ENCODE measurements around the gene ABLIM1.

DNA sequence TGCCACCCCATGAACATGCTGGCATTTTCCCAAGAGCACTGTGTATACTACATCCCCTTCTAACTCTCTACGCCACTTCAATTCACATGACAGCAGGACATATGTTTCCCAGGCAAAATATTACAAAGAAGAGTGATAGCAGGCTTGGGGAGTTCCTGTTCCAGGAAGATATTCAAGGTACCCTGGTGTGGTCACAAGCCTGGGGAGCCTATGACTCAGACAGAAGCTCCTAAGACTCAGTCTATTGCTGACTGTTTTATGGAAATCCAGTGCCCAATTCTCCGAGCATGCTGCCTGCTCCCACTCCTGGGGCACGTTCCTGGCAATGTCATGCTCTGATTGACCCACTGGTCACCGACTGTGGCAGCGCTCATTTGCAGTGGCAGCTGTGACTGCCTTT, 23.5 kb upstream of the ABLIM1 start:
- TF ChIP-seq MYC (IDR thresholded peaks at IDR 0.05; ENCODE audit: insufficient read depth, insufficient read length, insufficient replicate concordance, low read length, severe bottlenecking) (no peak), HDGF (IDR thresholded peaks at IDR 0.05) (no peak), KAT2A (conservative IDR thresholded peaks at IDR 0.05; ENCODE audit: control insufficient read depth, low read depth, low read length) (no peak), REST (IDR thresholded peaks at IDR 0.05; ENCODE audit: low read depth, low read length) (no peak), YY1 (IDR thresholded peaks at IDR 0.05; ENCODE audit: low read depth, low read length) (no peak), POLR2A (IDR thresholded peaks at IDR 0.05; ENCODE audit: low read depth, low read length) (no peak), BHLHE40 (IDR thresholded peaks at IDR 0.05; ENCODE audit: borderline replicate concordance in 1 of 2, low read depth in 2 of 2, low read length in 1 of 2) (no peak), JUNB (IDR thresholded peaks at IDR 0.05) (no peak)
- TF ChIP-seq, protein P1, sequence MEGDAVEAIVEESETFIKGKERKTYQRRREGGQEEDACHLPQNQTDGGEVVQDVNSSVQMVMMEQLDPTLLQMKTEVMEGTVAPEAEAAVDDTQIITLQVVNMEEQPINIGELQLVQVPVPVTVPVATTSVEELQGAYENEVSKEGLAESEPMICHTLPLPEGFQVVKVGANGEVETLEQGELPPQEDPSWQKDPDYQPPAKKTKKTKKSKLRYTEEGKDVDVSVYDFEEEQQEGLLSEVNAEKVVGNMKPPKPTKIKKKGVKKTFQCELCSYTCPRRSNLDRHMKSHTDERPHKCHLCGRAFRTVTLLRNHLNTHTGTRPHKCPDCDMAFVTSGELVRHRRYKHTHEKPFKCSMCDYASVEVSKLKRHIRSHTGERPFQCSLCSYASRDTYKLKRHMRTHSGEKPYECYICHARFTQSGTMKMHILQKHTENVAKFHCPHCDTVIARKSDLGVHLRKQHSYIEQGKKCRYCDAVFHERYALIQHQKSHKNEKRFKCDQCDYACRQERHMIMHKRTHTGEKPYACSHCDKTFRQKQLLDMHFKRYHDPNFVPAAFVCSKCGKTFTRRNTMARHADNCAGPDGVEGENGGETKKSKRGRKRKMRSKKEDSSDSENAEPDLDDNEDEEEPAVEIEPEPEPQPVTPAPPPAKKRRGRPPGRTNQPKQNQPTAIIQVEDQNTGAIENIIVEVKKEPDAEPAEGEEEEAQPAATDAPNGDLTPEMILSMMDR (IDR thresholded peaks at IDR 0.05 in 2 of 3, conservative IDR thresholded peaks at IDR 0.05 in 1 of 3; ENCODE audit: control insufficient read depth in 2 of 3, extremely low read depth in 1 of 3, insufficient read depth in 1 of 3, low read depth in 3 of 3, low read length in 3 of 3) = no peak
